AG10803 (cell line): ENCODE results near the gene DEUP1.

Experiments used
- DNase-seq: peaks from one replicate; pipeline ENCODE4 v3.0.0; 2010; ENCODE audit warnings: low read depth
- H3K4me3 ChIP-seq: 2 replicates; pipeline ENCODE4 v1.5.1; 2011; ENCODE audit warnings: mild to moderate bottlenecking, low read length, control low read depth
- TF ChIP-seq, protein P1 (sequence below): conservative IDR thresholded peaks from 2 replicates; pipeline ENCODE4 v1.5.1; 2011; ENCODE audit warnings: mild to moderate bottlenecking, low read length, control low read depth, inconsistent platforms

Gene DEUP1

DNA sequence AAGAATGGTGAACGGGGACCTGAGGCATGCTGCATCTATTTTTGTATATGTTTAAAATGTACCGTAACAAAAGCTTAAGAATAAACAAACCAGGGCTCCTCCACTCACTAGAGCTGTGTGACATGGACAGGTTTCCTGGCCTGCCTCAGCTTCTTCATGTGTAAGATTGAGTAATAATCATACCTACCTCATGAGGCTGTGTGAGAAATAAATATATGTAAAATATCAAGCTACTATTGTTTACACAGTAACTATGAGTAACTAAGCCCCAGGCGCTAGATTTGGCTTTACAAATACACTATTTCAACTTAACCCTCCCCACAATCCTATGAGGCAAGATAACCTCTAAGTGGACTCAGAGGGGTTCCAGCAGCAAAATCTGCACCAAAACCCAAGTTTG lies 146.3 kb downstream of the DEUP1 start:
- peak; percentile 41 for DNase-seq

DNA sequence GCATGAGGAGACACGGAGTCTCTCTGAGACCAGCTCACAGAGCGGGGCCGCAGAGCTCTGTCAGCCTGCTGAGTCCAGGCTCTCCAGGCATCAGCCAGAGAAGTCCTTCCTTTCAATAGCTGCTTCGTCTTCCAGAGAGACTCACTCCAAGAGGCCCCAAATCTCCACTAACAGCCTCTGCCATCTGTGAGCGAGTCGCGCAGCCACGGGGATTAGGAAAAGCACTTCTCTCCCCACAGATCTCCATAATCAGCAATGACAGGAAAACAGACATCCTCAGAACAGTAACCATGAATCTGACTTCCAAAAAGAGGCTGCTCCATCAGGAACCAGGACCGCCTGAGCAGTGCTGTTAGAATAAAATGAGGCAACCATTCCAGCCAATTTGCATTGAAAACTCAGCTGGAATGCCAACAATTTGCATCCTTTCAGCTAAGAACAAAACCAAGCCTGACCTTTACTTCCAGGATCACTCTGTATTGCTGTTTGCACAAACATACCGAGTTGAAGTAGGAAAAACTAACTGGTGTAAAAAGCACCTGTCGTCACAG lies 147.2 kb downstream of the DEUP1 start:
- DNase-seq, result no peak
- H3K4me3 ChIP-seq, result no peak overlapping the region
- TF ChIP-seq, protein P1, sequence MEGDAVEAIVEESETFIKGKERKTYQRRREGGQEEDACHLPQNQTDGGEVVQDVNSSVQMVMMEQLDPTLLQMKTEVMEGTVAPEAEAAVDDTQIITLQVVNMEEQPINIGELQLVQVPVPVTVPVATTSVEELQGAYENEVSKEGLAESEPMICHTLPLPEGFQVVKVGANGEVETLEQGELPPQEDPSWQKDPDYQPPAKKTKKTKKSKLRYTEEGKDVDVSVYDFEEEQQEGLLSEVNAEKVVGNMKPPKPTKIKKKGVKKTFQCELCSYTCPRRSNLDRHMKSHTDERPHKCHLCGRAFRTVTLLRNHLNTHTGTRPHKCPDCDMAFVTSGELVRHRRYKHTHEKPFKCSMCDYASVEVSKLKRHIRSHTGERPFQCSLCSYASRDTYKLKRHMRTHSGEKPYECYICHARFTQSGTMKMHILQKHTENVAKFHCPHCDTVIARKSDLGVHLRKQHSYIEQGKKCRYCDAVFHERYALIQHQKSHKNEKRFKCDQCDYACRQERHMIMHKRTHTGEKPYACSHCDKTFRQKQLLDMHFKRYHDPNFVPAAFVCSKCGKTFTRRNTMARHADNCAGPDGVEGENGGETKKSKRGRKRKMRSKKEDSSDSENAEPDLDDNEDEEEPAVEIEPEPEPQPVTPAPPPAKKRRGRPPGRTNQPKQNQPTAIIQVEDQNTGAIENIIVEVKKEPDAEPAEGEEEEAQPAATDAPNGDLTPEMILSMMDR, result no peak

More for the DNA sequence above, 146.3 kb downstream of the DEUP1 start:
- TF ChIP-seq, protein P1, result no peak
- H3K4me3 ChIP-seq, result no peak overlapping the region

DNA sequence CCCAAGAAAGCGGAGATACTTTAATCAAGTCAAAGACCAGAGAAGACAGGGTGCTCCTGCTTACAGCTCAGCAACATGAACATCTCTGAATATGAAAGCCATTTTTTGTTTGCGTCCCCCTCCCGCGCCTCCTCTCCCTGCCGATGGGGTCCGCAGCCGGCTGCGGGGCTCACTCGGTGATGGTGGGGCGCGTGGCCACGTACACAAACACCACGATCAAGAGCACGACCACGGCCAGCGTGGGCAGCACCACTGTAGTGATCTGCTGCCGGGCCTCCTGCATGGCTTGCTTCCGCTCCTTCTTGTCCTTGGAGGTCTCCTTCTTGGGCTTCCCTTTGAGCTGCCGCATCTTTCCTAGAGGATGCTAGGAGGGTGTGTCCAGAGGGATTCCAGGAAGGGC lies 148.3 kb downstream of the DEUP1 start:
- no peak for DNase-seq
- H3K4me3 ChIP-seq, result no peak overlapping the region
- TF ChIP-seq, protein P1, result no peak

DNA sequence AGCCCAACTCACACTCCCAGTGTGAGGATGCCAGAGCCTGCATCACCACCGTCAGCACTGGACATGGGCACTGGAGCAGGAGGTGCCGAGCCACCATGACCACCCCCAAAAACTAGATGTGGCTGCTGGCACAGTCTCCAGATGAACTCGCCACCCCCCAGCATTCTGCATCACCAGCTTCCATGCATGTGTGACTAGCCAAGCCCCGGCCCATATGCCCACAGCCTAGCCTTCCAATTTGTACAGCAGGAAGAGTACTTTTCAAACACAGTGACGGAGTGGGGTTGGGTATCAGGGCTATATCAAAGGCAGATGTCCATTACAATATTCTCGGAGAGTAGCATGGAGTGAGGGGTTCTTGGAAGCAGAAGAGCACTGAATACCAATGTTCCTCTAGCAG lies 149.7 kb downstream of the DEUP1 start:
- no peak for DNase-seq
- TF ChIP-seq, protein P1, result no peak
- H3K4me3 ChIP-seq, result no peak overlapping the region

DNA sequence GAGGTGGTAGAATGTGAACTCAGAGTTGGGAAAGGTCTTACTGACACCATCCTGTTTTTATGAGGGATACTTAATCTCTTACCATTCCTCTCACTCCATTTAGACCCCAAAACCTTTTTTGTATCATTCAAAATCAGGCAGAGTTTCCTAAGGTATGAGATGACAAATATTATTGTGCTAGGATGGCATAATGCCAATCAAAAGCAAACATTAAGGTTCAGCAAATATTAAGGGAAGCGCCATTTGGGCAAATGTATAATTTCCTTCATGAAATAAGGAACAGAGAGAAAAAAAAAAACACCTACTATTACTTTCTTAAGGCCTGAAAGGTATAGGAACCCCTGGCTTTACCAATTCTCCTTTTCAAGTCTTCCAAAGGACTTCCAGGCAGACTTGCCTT lies 150.2 kb downstream of the DEUP1 start:
- TF ChIP-seq, protein P1, result no peak
- no peak for DNase-seq
- no peak overlapping the region for H3K4me3 ChIP-seq

DNA sequence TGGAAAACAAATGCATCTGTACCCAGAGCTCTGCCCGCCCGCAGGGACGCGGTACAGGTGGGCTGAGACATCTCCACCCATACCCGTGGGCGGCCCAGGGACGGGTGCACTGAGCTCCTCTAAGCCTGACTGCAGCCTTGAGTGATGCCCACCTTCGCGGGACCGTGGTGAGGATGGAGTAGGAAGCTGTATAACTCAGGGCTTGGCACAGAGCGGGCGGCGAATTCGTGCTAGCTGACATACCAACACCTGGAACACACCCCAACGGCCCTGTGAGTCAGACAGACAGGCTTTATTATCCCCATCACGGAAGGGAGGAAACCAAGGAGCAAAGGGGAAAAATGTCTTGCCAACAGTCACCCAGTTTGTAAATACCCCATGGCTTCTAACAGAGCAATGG lies 150.7 kb downstream of the DEUP1 start:
- no peak for DNase-seq
- TF ChIP-seq, protein P1, result no peak
- no peak overlapping the region for H3K4me3 ChIP-seq

DNA sequence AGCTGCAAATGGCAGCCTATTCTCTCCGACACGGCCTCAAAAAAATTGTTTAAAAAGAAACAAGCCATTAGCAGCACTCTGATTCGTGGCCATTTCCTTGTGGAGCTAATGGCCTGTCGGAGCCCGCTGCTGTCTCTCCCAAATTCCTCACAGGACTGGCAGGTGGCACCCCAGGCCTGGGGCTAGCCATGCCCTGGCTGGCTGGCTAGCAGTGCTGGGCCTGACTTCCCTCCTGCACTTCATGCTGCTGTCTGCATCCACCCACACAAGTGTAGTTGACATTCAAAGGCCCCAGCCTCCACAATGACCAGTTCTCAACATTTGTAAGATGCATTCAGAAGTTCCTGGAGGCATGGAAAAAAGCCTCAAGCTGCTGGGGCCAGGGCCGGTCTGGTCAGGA lies 151.2 kb downstream of the DEUP1 start:
- no peak for DNase-seq
- TF ChIP-seq, protein P1, result no peak
- H3K4me3 ChIP-seq, result no peak overlapping the region
